ENCODE data around the gene IZUMO4. TPM values are rescaled to one million over a fixed set of nuclear protein-coding genes. Genes with fewer than 3 reads are reported as not detected.
"Not testable (repeated sequence)": the region's sequence is repeated elsewhere in the genome, so short reads cannot be mapped to it uniquely, and the experiment has no call there.

Gene IZUMO4
- total RNA-seq, 4 donors from 2014 or later = 0.93 to 1.4 TPM; not detected in 2

DNA sequence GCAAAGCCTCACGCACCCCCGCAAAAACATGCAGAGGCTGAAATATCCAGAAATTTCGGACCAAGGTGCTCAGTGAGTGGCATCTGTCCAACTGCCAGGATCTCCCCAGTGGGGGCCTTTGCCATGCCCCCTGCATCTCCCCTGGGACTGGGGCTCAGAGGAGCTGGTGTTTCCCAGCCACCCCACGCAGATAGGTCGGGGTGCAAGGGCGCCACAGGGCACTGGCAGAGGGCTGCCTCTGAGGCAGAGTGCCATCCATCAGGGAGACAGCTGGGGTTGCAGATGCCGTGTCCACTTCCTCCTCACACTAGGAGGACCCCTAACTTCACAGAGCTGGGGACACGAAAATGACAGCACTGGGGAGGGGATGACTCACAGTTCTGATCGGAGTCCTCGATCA lies 26.3 kb downstream of the IZUMO4 start:
- H3K36me3 ChIP-seq = peaks cover 2 to 99% of the 10 kb centered on the region in 2 donors
- ATAC-seq (no peak), DNase-seq (no peak)
- TF ChIP-seq, protein P1, sequence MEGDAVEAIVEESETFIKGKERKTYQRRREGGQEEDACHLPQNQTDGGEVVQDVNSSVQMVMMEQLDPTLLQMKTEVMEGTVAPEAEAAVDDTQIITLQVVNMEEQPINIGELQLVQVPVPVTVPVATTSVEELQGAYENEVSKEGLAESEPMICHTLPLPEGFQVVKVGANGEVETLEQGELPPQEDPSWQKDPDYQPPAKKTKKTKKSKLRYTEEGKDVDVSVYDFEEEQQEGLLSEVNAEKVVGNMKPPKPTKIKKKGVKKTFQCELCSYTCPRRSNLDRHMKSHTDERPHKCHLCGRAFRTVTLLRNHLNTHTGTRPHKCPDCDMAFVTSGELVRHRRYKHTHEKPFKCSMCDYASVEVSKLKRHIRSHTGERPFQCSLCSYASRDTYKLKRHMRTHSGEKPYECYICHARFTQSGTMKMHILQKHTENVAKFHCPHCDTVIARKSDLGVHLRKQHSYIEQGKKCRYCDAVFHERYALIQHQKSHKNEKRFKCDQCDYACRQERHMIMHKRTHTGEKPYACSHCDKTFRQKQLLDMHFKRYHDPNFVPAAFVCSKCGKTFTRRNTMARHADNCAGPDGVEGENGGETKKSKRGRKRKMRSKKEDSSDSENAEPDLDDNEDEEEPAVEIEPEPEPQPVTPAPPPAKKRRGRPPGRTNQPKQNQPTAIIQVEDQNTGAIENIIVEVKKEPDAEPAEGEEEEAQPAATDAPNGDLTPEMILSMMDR (IDR thresholded peaks at IDR 0.05 in 4 of 5, conservative IDR thresholded peaks at IDR 0.05 in 1 of 5) = no peak
- TF ChIP-seq POLR2A (IDR thresholded peaks at IDR 0.05) = no peak
- H3K4me3 ChIP-seq = no peak overlapping the region
- no peak overlapping the region for H3K27ac ChIP-seq
- no peaks in the 10 kb centered on the region for H3K9me3 ChIP-seq
- in situ Hi-C loops (cut with MboI; ENCODE audit: low sequenced_read_pairs in 4 of 4) = no loop called here
- no peaks in the 10 kb centered on the region for H3K27me3 ChIP-seq
- intact Hi-C loops (cut with DNase I; ENCODE audit: low total_unique reads) = no loop called here
- no peaks in the 10 kb centered on the region for H3K4me1 ChIP-seq

DNA sequence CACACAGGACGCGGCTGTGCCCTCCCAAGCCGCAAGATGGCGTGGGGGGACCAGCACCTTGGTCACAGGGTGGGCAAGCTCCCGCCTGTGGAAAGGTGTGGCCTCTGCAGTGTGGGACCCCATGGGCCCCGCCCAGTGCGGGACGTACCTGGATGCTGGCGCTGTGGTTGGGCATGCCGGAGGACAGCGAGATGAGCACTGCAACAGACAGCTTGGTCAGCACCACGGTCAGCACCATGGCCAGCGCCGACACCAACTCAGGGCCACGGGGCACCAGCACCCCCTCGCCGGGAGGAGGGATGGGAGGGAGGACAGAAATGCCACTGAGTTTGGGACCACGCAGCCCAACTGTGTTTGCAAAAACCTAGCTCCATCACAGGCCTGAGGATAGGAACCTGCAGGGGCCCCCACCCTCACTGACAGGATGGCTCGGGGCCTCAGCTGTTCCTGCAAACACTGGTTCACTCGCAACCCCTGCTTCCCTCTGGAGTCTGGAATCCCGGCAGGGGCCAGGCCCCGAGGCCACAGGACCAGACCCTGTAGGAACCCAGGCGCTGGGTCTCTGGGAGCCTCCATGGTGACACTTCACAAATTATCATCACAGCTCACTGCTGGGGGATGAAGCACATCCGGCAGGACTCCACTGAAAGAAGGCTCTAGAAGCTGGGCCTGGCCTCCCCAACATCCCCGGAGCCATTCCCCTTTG lies 27.1 kb downstream of the IZUMO4 start:
- TF ChIP-seq POLR2A (IDR thresholded peaks at IDR 0.05) = no peak
- TF ChIP-seq, protein P1 (IDR thresholded peaks at IDR 0.05 in 4 of 5, conservative IDR thresholded peaks at IDR 0.05 in 1 of 5) = no peak
- Histone ChIP-seq H3K4me3 (no peak overlapping the region), H3K9me3 (no peaks in the 10 kb centered on the region), H3K4me1 (no peaks in the 10 kb centered on the region), H3K27me3 (no peaks in the 10 kb centered on the region), H3K27ac (no peak overlapping the region), H3K36me3 (peaks cover 2 to 90% of the 10 kb centered on the region in 2 donors)
- intact Hi-C loops (cut with DNase I; ENCODE audit: low total_unique reads) = no loop called here
- DNase-seq (no peak), ATAC-seq (no peak)
- in situ Hi-C loops (cut with MboI; ENCODE audit: low sequenced_read_pairs in 4 of 4) = no loop called here

DNA sequence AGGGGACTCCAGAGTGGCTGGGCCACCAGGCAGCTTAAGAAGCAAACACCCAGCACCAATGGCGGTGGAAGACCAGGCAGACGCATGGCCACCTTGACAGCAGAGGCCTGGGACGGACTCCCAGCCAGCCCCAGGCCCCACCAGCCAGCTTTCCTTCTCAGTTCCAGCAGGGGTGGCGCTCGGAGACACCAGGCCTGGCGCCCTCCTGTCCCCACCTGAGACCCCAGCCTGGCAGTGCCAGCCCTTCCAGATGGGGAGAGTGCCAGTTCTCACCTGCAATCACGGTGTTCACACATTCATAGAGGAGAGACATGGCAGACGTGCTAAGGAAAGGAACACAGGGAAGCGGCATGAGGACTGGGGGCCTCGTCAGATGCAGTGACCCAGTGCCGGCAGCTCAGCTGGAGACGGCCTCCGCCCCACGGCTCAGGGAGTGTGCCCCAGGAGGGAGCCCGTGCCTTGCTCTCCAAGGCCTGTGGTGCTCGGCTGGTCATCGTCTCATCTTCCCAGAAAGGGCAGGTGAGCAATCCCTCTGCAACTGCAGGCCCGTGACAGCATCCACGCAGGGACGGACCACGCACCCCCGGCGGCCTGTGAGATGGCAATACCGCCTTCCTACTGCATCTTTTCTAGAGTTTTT lies 30.3 kb downstream of the IZUMO4 start:
- no peak overlapping the region for H3K27ac ChIP-seq
- peaks cover 2 to 78% of the 10 kb centered on the region in 2 donors for H3K36me3 ChIP-seq
- H3K4me3 ChIP-seq = no peak overlapping the region
- no peaks in the 10 kb centered on the region for H3K9me3 ChIP-seq
- no peak for DNase-seq
- TF ChIP-seq, protein P1 (IDR thresholded peaks at IDR 0.05 in 4 of 5, conservative IDR thresholded peaks at IDR 0.05 in 1 of 5) = no peak
- no peak for TF ChIP-seq POLR2A (IDR thresholded peaks at IDR 0.05)
- no peaks in the 10 kb centered on the region for H3K27me3 ChIP-seq
- in situ Hi-C loops (cut with MboI; ENCODE audit: low sequenced_read_pairs in 4 of 4) = no loop called here
- H3K4me1 ChIP-seq = no peaks in the 10 kb centered on the region
- ATAC-seq = no peak
- intact Hi-C loops (cut with DNase I; ENCODE audit: low total_unique reads) = no loop called here

DNA sequence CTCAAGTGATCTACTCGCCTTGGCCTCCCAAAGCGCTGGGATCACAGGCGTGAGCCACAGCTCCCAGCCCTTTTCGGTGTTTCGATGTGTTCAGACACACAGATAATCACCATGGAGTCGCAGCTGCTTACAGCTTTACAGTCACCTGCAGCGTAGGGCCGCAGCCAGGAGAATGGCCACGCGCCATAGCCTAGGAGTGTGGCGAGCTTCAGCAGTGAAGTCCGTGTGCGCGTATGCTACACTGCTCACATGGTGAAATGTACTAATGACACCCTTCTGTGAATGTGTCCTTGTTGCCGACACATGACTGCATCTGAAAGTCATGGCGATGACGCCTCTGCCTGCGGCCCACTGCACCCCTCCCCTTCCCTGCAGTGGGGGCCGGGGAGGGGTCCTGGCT lies 31.0 kb downstream of the IZUMO4 start:
- no peaks in the 10 kb centered on the region for H3K9me3 ChIP-seq
- no peak overlapping the region for H3K27ac ChIP-seq
- DNase-seq = no peak
- in situ Hi-C loops (cut with MboI; ENCODE audit: low sequenced_read_pairs in 4 of 4) (no loop called here), intact Hi-C loops (cut with DNase I; ENCODE audit: low total_unique reads) (no loop called here)
- H3K4me3 ChIP-seq = no peak overlapping the region
- no peaks in the 10 kb centered on the region for H3K4me1 ChIP-seq
- peaks cover 2 to 77% of the 10 kb centered on the region in 2 donors for H3K36me3 ChIP-seq
- no peak for ATAC-seq
- TF ChIP-seq, protein P1 (IDR thresholded peaks at IDR 0.05 in 4 of 5, conservative IDR thresholded peaks at IDR 0.05 in 1 of 5) = no peak
- TF ChIP-seq POLR2A (IDR thresholded peaks at IDR 0.05) = no peak
- no peaks in the 10 kb centered on the region for H3K27me3 ChIP-seq

DNA sequence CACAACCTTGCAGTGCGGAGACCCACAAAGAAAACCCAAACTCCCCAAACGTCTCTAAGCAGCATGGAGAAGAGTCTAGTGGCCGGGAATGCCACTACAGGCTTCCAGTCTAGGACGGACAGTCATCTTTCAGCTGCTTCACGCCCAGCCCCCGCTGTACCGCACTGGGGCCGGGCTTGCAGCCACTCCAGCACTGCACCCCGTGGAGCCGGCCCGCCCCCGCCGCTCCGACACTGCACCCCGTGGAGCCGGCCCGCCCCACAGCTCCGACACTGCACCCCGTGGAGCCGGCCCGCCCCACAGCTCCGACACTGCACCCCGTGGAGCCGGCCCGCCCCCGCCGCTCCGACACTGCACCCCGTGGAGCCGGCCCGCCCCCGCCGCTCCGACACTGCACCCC lies 31.5 kb downstream of the IZUMO4 start:
- H3K4me1 ChIP-seq; ATAC-seq; H3K4me3 ChIP-seq; in situ Hi-C loops (cut with MboI; ENCODE audit: low sequenced_read_pairs in 4 of 4); DNase-seq; H3K27me3 ChIP-seq; H3K27ac ChIP-seq; intact Hi-C loops (cut with DNase I; ENCODE audit: low total_unique reads); H3K9me3 ChIP-seq: not testable (repeated sequence)
- H3K36me3 ChIP-seq = peaks cover 2 to 72% of the 10 kb centered on the region in 2 donors

All from gastrocnemius medialis (tissue), 4 donors.